GM10847 (cell line): ENCODE data around the gene C6orf132.

Experiments
- POLR2A ChIP-seq: IDR thresholded peaks from 2 replicates; pipeline ENCODE4 v1.6.1; 2011; ENCODE audit not compliant: insufficient read length; ENCODE audit errors: extremely low read depth

The C6orf132 gene

DNA sequence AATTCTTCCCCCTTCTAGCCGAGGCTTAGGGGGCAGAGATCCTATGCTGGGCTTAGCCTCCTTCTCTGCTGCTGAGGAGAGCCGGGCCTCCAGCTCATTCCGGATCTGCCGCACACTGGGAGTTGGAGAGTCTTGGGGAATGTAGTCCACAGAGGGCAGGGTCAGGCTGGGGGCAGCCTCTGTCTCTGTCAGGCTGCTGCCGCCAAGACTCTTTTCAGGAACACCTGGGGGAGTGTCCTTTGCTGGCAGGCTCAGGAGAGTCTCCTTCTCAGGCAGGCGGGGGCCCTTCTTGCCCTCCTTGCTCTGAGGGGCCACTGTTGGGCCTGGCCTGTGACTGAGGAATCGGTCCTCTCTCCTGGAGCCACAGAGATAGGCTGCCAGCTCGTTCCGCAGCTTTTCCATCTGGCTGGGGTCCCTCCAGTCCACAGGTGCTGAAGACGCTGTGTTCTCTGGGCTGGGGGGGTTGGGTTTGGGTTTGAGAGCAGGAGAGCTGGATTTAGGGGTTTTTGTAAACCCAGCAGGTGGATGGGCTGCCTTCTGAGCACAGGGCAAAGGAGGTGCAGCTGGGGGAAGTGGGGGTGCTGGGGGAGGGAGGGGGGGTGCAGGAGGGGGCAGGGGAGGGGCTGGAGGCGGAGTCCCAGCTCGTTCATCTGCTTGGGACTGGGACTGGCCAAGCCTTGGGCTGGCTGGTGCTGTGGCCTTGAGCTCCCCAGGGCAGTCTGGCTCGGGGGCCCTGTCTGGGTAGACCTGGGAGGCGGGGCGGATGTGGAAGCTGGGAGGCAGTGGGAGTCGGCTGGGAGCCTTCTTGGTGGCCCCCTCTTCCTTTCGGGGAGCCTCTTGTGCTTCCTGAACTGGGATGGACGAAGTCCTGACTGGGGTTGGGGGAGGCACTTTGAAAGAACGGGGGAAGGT, 36.1 kb downstream of the C6orf132 start:
- no peak for TF ChIP-seq POLR2A

DNA sequence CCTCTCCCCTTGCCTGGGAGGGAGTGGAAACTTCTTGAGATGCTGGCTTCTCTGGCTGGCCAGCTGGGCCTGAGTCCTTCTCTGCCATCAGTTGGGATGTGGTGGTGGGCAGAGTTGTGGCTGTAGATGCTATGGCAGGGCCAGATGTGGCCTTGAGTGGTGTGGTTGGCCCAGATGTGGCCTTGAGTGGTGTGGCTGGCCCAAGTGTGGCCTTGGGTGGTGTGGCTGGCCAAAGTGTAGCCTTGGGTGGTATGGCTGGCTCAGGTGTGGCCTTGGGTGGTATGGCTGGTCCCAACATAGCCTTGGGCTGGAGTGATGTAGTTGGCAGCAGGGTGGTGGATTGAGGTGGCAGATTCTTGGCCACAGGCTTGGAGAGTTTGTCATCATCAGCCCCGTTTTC, 36.7 kb downstream of the C6orf132 start:
- TF ChIP-seq POLR2A: no peak

DNA sequence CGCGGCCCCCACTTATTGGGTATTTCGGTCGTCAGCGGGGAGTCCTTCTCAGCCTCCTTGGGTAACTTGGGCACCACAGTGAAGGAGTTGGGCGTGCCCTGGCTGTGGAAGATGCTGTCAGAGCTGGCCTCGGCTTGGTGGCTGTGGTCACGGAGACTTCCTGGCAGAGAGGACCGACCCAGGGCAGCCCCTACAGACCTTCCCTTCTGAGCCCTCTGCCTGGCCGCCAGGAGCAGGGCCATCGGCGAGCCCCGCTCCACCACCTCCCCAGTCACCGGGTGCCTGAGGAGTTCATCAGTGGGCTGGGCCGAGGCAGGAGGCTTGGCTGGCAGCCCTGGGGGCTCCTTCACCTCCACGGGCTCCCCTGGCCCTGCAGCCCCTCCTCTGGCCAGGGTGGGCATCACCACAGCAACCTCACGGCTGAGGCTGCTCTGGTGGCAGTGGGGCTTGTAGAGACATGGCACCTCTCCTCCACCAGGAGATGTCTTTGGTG, 37.2 kb downstream of the C6orf132 start:
- no peak for TF ChIP-seq POLR2A

GRCh38 chr6:42104804-42105125, 37.7 kb downstream of the C6orf132 start:
- no peak for TF ChIP-seq POLR2A

GRCh38 chr6:42104095-42104803, 38.2 kb downstream of the C6orf132 start:
- no peak for TF ChIP-seq POLR2A

- no peak for TF ChIP-seq POLR2A
Measured at GRCh38 chr6:42103753-42104094, 38.7 kb downstream of the C6orf132 start.

DNA sequence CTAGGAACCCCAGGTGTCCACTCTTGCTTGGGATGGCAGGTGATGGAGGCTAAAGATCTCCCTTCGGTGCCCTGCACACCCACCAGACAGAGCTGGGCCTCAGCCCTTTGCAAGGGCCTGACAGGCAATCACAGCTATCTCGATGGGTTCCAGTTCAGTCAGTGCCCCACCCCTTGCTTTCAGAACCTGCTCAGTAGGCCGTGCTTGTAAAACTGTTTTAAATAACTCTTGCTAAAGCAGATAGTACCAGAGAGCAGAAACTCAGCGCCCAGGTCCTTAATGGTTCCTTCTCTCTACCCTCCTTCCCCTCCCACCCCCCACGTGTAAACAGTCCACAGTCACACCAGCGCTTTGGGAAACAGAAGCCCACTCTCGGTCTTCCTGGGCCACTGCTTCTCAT, 39.2 kb downstream of the C6orf132 start:
- TF ChIP-seq POLR2A: no peak

DNA sequence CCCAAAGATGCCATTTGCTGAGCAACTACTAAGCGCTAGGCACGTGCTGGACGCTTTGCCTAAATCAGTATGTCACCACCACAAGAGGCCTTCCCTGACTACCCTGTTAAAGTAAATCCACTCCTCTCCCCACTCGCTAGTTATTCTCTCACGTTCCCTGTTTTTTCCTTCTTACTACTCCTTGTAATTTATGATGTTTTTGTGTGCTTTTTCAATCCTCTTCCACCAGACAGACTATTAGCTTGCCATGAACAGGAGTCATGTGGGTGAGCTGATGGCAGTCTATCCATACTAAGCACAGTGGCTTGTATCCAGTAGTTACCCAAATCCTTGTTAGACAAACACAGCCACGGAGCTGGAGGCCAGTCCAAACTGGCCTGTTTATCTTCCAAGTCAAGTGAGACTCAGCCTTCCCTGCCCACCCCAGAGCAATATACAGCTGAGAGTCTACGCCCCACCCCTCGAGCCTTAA, 41.2 kb downstream of the C6orf132 start:
- no peak for TF ChIP-seq POLR2A

GRCh38 chr6:42100029-42100901, 42.2 kb downstream of the C6orf132 start:
- no peak for TF ChIP-seq POLR2A

DNA sequence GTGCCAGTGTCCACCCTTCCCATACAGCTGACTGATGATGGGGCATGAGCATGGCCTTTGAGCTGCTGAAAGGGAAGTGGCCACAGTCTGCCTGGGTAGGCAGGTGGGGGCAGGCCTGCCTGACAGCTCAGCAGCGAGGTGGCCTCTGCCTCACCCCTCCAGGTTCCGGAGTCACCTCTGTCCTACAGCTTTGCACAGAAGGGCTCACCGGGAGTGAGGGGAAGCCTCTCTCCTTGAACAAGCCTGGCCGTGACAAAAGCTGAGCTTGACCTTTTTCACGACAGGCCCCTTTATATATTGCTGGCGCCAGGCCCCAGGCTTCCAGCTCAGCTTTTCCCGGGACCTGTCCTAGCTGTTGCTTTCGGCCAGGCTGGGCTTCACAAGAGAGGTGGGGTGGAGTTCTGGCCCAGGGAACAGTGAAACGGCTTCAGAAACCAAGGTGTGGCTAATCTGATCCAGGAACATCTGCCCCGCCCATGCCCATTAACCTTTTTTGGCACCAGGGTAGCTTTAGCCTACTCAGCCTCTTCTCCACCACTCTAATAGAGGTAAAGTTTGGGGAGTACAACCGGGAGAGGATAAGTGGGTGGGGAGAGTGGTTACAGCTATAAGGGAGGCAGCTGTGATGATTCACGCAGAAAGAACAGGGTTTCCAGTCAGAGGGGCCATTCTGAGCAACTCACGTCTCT, 42.9 kb downstream of the C6orf132 start:
- no peak for TF ChIP-seq POLR2A

DNA sequence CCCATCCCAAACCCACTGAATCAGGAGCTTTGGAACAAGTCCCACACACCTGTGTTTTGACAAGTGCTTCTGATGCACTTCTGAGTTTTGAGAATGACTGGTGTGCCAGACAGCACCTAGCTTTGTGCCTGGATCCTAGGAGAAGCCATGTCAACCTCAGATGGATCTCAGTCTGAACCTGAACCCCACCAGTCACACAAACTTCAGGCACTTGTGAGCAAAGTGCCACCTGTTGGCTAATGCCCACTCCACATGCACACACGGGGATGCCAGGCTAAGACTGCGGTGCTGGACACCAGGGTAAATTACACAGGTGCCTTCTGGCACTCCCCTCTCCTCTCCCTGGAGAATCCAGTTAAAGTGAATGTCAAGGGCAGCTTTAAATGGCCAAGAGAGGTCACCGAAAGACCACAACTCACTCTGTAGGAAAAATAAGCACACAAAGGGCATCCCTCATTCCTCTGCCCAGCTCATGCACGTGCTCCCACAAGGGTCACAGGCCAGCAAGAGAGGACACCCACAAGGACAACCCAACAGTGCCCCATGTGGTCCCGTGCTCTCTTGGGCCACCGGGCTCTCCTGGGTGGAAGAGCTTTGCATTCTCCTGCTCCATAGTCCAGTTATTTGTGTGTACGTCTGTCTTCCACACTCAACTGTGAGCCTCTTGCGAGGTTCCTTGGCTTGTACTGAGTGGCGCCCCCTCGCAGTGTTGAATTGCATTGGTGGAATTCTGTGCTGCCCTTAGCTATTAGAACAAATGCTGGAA, 46.5 kb downstream of the C6orf132 start:
- no peak for TF ChIP-seq POLR2A

DNA sequence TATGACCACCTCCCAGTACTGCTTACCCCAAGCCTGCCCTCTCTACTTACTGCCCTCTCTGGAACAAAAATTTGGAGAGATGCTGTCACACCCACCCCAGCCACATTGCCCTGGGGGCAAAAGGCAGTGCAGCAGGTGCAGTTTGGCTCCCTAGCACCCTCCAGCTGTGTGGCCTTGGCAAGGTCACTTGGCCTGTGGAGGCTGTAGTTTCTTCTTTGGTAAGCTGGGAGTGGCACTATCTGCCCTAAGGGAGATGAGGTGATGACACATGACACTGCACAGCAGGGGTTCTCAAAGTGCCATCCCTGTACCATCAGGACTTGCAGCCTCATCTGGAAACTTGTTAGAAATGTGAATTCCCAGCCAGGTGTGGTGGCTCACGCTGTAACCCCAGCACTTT, 47.3 kb downstream of the C6orf132 start:
- TF ChIP-seq POLR2A: no peak

DNA sequence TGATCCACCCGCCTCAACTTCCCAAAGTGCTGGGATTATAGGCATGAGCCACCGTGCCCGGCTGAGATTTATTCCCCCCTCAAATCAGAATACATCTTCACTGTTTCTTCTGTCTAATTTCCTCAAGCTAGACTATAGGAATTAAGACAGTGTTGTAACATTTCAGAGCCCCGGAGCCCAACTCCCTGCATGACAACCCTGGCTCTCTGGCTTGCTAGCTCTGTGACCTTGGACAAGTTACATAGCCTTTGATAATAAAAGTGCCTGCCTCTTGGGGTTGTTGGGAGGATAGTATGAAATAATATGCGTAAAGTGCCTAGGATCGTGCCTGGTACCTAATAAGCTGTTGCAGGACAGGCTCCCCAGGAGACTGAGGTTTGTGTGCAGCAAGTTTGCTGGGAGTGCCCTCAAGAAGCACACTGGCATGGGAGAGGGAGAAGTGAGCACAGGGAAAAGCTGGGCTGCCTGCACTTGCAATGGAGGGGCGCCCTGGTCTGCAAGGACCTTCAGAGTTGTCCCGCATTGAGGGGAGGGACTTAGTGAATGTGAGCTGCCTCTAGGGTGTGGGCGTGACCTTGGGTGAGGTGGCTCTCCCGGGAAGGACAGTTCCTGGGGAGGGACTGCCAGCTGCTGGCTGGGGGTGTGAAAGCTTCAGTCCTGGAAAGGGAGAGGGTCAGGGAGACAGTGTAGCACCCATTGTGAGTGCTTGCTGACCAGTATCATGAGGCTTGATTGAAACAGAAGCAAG, 48.7 kb downstream of the C6orf132 start:
- TF ChIP-seq POLR2A: no peak

GRCh38 chr6:42091718-42092023, 50.7 kb downstream of the C6orf132 start:
- no peak for TF ChIP-seq POLR2A
